ENCODE results near the gene CADM4. TPM values are rescaled to one million over a fixed set of nuclear protein-coding genes. Genes with fewer than 3 reads are reported as not detected.

Gene CADM4
- total RNA-seq, 1 experiment from 2014 or later, result 28.7 TPM

- ChIA-PET RAD21 (ENCODE audit: low non-redundant PET in 1 of 2, low total read pairs in 2 of 2, uncharacterized antibody in 2 of 2, unreplicated experiment in 2 of 2) (no interaction called here), POLR2A (no interaction called here), CTCF (interaction anchor here (1.9 kb wide), 1 partner anchor 10 kb away, joined by 5 read pairs; no protein-coding TSS in a partner anchor)
- Histone ChIP-seq H3K4me3 (replicated peaks in 1 of 2; ENCODE audit: low read depth in 1 of 2, low read length in 2 of 2) (no peak overlapping the region), H3K79me2 (ENCODE audit: insufficient read depth, low read length) (peaks cover 28% of the 10 kb centered on the region; the same call in 1 of the 2 replicates), H3K9ac (ENCODE audit: low read length) (no peak overlapping the region), H3K36me3 (ENCODE audit: control insufficient read depth in 1 of 2, insufficient read depth in 2 of 2, low read length in 2 of 2) (peaks cover 19 to 77% of the 10 kb centered on the region in 2 experiments), H3K9me3 (ENCODE audit: control insufficient read depth in 1 of 2, insufficient read depth in 1 of 2, low read depth in 1 of 2, low read length in 2 of 2) (peaks cover 0 to 11% of the 10 kb centered on the region in 2 experiments; a peak in 1 of 4 replicates), H2AFZ (ENCODE audit: low read depth, low read length, poor library complexity, severe bottlenecking) (no peak overlapping the region), H4K20me1 (ENCODE audit: insufficient read depth) (no peaks in the 10 kb centered on the region), H3K27me3 (ENCODE audit: insufficient read depth, low read length) (no peaks in the 10 kb centered on the region), H3K27ac (ENCODE audit: low read depth, low read length) (no peak overlapping the region), H3K4me1 (ENCODE audit: control insufficient read depth in 1 of 2, insufficient read depth in 2 of 2, low read length in 2 of 2) (no peaks in the 10 kb centered on the region), H3K9me2 (ENCODE audit: insufficient read depth) (no peaks in the 10 kb centered on the region), H3K4me2 (ENCODE audit: low read length) (no peak overlapping the region)
- intact Hi-C loops (cut with micrococcal nuclease), result no loop called here
- BruUV-seq (replicated peaks), result no TSS peak
- TF ChIP-seq ELF1 (IDR thresholded peaks at IDR 0.05; ENCODE audit: borderline replicate concordance, low read depth), result no peak
- TF ChIP-seq POLR2A (IDR thresholded peaks at IDR 0.05; ENCODE audit: borderline replicate concordance, extremely low read depth, insufficient read depth, insufficient read length), result no peak
- peak; percentile 41 for TF ChIP-seq YY1 (IDR thresholded peaks at IDR 0.05; ENCODE audit: extremely low read depth, insufficient replicate concordance, low read depth, low read length)
- TF ChIP-seq TCF7L2 (IDR thresholded peaks at IDR 0.05; ENCODE audit: borderline replicate concordance, extremely low read depth, insufficient read depth, insufficient read length), result no peak
- TF ChIP-seq SRF (IDR thresholded peaks at IDR 0.05; ENCODE audit: low read depth), result no peak
- DNase-seq (ENCODE audit: low read depth, low spot score), result no peak
- ATAC-seq, result no peak
Measured at GRCh38 chr19:43658001-43658400, 18.4 kb upstream of the CADM4 start.

GRCh38 chr19:43656436-43656835 is 16.8 kb upstream of the CADM4 start:
- Histone ChIP-seq H3K4me3 (replicated peaks in 1 of 2; ENCODE audit: low read depth in 1 of 2, low read length in 2 of 2) (no peak overlapping the region), H3K4me2 (ENCODE audit: low read length) (no peak overlapping the region), H3K79me2 (ENCODE audit: insufficient read depth, low read length) (peaks cover 18% of the 10 kb centered on the region; the same call in 1 of the 2 replicates), H3K36me3 (ENCODE audit: control insufficient read depth in 1 of 2, insufficient read depth in 2 of 2, low read length in 2 of 2) (peaks cover 29 to 80% of the 10 kb centered on the region in 2 experiments), H3K9me2 (ENCODE audit: insufficient read depth) (no peaks in the 10 kb centered on the region), H2AFZ (ENCODE audit: low read depth, low read length, poor library complexity, severe bottlenecking) (no peak overlapping the region), H3K9ac (ENCODE audit: low read length) (no peak overlapping the region), H3K9me3 (ENCODE audit: control insufficient read depth in 1 of 2, insufficient read depth in 1 of 2, low read depth in 1 of 2, low read length in 2 of 2) (peaks cover 0 to 11% of the 10 kb centered on the region in 2 experiments; a peak in 1 of 4 replicates), H3K27ac (ENCODE audit: low read depth, low read length) (no peak overlapping the region), H3K4me1 (ENCODE audit: control insufficient read depth in 1 of 2, insufficient read depth in 2 of 2, low read length in 2 of 2) (no peaks in the 10 kb centered on the region), H4K20me1 (ENCODE audit: insufficient read depth) (no peaks in the 10 kb centered on the region), H3K27me3 (ENCODE audit: insufficient read depth, low read length) (no peaks in the 10 kb centered on the region)
- intact Hi-C loops (cut with micrococcal nuclease), result no loop called here
- DNase-seq (ENCODE audit: low read depth, low spot score) (no peak), ATAC-seq (no peak)
- no peak for TF ChIP-seq RAD21 (IDR thresholded peaks at IDR 0.05; ENCODE audit: low read depth)
- TF ChIP-seq FOSL1 (IDR thresholded peaks at IDR 0.05; ENCODE audit: low read depth), result no peak
- no peak for TF ChIP-seq CBX3 (IDR thresholded peaks at IDR 0.05; ENCODE audit: low read depth)
- no peak for TF ChIP-seq SIN3A (IDR thresholded peaks at IDR 0.05; ENCODE audit: low read depth)
- no peak for TF ChIP-seq ATF3 (IDR thresholded peaks at IDR 0.05)
- no peak for TF ChIP-seq ELF1 (IDR thresholded peaks at IDR 0.05; ENCODE audit: borderline replicate concordance, low read depth)
- TF ChIP-seq EZH2phosphoT487 (IDR thresholded peaks at IDR 0.05; ENCODE audit: borderline replicate concordance), result no peak
- TF ChIP-seq EGR1 (IDR thresholded peaks at IDR 0.05; ENCODE audit: low read depth), result no peak
- TF ChIP-seq REST (IDR thresholded peaks at IDR 0.05; ENCODE audit: low read depth), result no peak
- CTCF ChIA-PET, result interaction anchor here (0.8 kb wide), 1 partner anchor 12 kb away, joined by 3 read pairs; no protein-coding TSS in a partner anchor
- RAD21 ChIA-PET (ENCODE audit: low non-redundant PET in 1 of 2, low total read pairs in 2 of 2, uncharacterized antibody in 2 of 2, unreplicated experiment in 2 of 2), result no interaction called here
- BruUV-seq (replicated peaks), result no TSS peak
- POLR2A ChIA-PET, result no interaction called here
